HG03469 (cell line): ENCODE data around the gene OSTF1.

Experiments used
- ATAC-seq: cut with Tn5 transposase; IDR thresholded peaks from one replicate; pipeline ENCODE4 v1.9.1; 2021; ENCODE audit warnings: mild to moderate bottlenecking, moderate library complexity, moderate number of reproducible peaks; ENCODE audit not compliant: unreplicated experiment

The OSTF1 gene

GRCh38 chr9:75084081-75084672 is 4.1 kb upstream of the OSTF1 start:
- no peak for ATAC-seq

- no peak for ATAC-seq
These were observed 2.7 kb upstream of the OSTF1 start for GRCh38 chr9:75085640-75086039.

GRCh38 chr9:75086541-75087288 is 1.6 kb upstream of the OSTF1 start:
- ATAC-seq, result no peak

GRCh38 chr9:75087289-75087823 is 958 bp upstream of the OSTF1 start:
- peak; percentile 13 for ATAC-seq

- ATAC-seq, result peak; percentile 24
These were observed 495 bp downstream of the OSTF1 start for GRCh38 chr9:75088646-75089372.

- ATAC-seq, result no peak
These were observed 1.1 kb downstream of the OSTF1 start for GRCh38 chr9:75089373-75089766.

- no peak for ATAC-seq
These were observed 2.3 kb downstream of the OSTF1 start for GRCh38 chr9:75090579-75090978.

- no peak for ATAC-seq
These were observed 4.5 kb downstream of the OSTF1 start for GRCh38 chr9:75092766-75093165.

GRCh38 chr9:75096796-75097195 is 8.5 kb downstream of the OSTF1 start:
- no peak for ATAC-seq

GRCh38 chr9:75101004-75101588 is 12.8 kb downstream of the OSTF1 start:
- no peak for ATAC-seq

- no peak for ATAC-seq
These were observed 14.0 kb downstream of the OSTF1 start for GRCh38 chr9:75102177-75102790.

GRCh38 chr9:75104607-75105006 is 16.3 kb downstream of the OSTF1 start:
- no peak for ATAC-seq

- ATAC-seq, result no peak
These were observed 16.8 kb downstream of the OSTF1 start for GRCh38 chr9:75105019-75105540.

GRCh38 chr9:75105841-75106240 is 17.5 kb downstream of the OSTF1 start:
- ATAC-seq, result no peak

GRCh38 chr9:75106857-75107256 is 18.5 kb downstream of the OSTF1 start:
- ATAC-seq, result no peak

GRCh38 chr9:75108571-75108970 is 20.3 kb downstream of the OSTF1 start:
- ATAC-seq, result no peak

- no peak for ATAC-seq
These were observed 21.0 kb downstream of the OSTF1 start for GRCh38 chr9:75109210-75109839.

GRCh38 chr9:75111019-75111622 is 22.8 kb downstream of the OSTF1 start:
- no peak for ATAC-seq

- ATAC-seq, result no peak
These were observed 24.5 kb downstream of the OSTF1 start for GRCh38 chr9:75112789-75113188.

GRCh38 chr9:75116306-75116705 is 28.0 kb downstream of the OSTF1 start:
- no peak for ATAC-seq
